Medulla oblongata (tissue), 1 donor: Measurements from ENCODE around the gene KLF3.

Experiments used
- DNase-seq: peaks from one replicate; pipeline ENCODE4 v3.0.0-alpha.2; 2015; ENCODE audit errors: extremely low spot score

The KLF3 gene

DNA sequence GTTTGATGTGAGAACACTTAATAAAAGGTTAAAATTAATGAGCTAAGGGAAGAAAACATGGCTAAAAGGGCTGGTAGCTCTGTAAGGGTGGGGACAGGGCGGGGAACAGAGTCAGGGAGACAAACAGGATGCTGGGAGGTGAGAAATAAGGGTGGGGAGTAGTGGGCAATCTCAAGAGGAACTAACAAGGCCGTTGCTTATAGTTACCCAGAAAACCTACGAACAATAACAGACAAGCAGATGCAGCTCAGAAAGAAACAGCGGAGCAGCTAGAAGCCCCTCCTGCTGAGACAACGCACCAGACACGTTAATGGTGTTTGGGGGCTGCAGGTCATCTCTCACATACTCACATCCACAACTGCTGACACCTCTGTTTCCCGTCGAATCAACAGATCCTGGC is 9.7 kb upstream of the KLF3 start:
- no peak for DNase-seq

DNA sequence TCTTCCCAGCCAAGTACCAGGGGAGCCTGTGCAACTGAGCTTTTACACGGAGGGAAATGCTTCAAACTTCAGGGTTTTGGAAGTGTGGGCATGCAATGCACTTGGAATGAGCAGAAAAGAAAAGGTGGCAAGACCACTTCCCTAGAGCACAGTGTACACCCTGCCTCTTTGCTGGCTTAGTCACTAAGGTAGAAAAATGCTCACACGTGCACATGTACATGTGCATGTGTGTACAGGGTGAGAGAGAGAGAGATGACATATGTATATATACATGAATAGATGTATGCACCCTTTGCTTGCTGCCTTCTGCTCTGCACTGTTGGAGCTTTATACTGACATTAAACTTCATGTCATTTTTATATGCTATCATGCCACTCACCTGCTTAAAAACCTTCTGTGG is 7.9 kb upstream of the KLF3 start:
- DNase-seq, result no peak

DNA sequence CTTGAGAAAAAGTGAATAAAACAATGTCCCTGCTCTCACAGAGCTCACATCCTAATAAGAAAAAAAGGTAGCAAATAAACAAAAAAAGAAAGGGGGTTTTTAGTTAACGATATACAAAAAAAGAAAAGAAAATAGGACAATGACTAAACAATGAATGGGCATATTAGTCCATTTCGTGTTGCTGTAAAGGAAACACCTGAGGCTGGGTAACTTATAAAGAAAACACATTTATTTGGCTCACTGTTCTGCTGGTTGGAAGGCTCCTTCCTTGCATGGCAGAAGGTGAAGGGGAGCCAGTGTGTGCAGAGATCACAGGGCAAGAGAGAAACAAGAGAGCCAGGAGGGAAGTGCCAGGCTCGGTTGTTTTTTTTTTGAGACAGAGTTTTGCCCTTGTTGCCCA is 4.7 kb upstream of the KLF3 start:
- DNase-seq, result no peak

DNA sequence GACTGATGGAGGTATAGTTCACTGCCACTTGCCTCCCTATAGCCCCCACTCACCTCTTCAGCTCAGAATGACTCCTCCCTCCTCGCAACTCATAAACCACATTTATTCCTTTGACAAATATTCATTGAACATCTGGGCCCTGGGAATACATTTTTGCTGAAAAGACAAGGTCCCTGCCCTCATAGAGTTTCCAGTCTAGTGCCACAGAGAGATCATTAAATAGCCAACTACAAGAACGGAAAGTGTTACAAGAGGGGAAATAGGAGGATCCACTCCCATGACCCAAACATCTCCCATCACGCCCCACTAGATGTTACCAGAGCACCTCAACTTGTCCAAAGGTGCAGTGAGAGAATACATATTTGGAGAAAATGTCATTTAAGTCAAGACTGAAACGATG is 3.2 kb upstream of the KLF3 start:
- DNase-seq, result no peak

DNA sequence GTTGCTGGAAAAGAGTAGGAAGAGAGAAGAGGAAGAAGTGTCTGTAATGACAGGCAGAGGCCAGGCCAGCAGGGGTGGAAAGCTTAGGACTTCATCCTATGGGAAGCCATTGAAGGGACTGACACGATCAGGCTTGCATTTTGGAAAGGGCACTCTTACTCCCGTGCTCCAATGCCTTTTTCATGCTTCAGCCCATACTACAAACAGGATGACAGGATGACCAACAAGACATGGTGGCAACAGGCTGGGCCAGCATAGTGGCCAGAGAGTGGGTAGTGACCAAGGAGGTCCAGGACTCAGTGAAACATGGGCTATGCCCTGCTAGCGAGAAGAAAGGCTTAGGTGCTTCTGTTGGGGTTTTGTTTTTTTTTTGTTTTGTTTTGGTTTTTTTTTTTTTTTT is 2.6 kb upstream of the KLF3 start:
- DNase-seq, result no peak

DNA sequence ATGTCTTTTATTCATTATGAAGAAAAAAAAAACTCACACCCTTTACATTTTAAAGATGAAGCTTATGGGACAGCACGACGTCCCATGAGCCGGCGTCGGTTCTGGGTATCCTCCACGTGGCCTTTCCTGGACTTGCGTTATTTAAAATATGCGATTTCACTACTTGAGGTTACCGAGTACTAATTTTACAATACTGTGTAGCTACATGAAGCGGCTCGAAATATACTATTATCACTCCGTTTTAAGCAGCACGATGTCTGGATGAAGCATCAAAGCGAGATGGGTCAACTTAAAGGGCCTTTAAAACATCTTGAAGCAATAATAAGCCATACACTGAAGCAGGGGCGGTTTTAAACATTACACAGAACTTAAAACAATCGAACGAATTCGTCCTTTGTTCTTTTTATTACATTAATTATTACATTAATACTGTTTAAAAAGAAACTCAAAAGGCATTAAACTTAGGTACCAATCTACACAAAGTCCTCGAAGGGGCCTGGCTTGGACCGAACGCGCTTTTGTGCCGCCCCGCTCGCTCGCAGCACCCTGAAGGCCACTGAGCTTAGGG is 1.4 kb upstream of the KLF3 start:
- DNase-seq, result no peak

DNA sequence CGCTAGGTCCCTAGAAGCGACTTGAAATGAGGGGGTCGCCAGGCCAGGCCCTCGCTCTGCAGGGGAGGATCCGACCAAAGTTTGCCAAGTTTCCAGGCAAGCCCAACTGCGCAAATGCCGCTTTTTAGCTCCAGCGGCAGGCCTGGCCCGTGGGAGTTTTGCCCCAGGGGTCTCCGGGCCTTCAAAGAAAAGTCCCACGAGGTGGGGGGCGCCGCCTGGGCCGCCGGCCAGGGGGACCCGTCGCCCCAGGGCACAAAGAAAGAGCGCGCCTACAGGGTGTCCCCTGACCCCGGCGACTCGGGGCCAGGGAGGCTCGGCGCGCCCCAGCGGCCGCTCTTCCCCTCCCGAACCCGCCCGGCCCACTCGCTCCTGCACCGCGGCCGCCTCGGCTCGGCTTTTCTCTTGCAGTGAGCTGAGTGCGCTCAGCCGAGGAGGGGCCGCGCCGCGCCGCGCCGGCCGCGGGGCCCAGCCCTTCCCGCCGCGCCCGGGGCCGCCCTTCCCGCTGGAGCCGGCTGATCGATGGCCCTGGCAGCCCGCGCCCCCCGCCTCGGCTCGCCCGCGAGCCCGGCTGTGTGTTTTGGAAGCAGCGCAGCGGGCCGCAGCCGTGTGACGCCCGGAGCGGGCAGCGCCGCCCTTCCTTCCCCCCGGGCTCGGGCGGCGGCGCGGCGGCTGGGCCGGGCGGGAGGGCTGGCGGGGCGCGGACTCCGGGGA is 754 bp upstream of the KLF3 start:
- no peak for DNase-seq

DNA sequence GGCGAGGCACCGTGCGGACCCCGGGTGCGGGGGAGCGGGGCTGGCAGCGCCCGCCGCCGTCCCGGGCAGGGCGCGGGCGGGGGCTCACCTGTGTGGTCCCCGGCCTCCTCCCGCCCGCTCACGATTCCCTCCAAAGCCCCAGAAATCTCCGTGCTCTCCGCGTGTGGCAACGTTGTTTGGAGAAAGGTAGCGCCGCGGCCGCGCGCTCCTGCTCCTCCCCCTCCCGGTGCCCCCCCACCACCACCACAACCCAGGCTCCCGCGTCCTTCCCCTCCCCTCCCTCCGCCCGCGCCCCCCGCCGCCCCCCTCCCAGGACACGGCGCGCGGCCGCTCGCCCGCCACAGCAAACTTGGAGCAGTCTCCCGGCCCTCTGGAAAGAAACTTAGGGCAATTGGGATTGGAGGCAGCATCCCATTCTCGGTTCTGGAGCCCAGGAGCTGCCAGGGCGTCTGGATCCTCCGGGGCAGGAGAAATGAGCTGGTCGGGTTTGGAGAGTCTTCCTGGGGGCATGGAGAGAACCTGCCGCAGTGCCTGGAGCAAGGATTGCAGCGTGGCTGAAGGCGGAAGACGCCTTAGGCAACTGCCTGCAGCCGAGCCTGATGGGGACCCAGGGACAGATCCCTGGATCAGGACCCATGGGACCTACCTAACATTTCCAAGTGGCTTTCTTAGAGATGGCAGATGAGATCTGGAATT is 855 bp downstream of the KLF3 start:
- DNase-seq, result peak; percentile 72

DNA sequence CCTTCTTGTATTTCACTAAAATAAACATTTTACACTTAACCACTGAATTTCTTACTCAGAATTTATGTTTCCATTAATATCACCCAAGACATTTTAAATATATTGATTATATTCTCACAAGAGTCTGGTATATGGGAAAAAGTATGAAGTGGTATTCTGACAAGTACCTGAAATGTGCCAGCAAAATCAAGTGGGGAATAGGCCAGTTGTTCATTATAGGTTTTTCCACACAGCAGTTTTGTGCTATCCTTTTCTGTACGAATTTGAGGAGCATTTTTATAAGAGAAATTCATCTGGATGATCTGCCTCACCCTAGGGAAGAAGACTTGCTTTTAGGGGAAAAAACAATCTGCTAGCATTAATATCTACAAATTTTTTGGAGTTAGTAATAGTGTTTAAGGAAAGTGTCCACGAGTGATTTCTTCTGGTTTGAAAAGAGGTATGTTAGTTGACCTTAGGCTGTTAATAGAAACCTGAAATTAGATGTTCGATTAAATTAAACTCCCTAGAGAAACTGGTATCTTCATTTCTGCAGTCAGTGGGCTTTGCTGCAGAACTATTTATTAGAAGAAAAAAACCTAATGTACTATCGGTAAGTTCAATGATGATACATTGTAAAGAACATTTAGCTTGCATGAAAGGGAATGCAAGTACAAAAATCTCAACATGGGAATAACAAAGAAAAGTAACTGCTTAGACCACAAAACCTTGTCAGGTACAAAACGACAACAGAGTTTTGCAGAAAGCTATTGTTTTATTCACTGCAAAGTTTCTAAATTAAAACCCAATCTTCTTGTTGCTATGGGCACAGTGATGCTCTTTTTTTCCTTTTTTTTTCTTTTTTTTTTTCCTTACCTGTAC is 1.8 kb downstream of the KLF3 start:
- DNase-seq, result no peak

DNA sequence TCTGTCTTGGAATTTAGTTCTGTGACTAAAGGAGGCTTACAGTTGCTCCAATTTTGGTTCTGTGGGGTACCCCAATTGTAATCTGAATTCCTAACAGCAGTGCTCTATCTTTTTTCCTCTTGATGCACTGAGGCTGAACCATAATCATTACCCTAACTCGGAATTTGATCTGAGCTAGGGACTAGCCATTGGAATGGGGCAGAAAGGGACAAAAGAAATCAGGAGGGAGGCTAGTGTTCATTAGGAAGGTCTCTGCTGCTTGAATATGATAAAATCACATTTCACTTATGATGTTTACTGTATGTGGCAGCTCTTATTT is 2.7 kb downstream of the KLF3 start:
- DNase-seq, result no peak

DNA sequence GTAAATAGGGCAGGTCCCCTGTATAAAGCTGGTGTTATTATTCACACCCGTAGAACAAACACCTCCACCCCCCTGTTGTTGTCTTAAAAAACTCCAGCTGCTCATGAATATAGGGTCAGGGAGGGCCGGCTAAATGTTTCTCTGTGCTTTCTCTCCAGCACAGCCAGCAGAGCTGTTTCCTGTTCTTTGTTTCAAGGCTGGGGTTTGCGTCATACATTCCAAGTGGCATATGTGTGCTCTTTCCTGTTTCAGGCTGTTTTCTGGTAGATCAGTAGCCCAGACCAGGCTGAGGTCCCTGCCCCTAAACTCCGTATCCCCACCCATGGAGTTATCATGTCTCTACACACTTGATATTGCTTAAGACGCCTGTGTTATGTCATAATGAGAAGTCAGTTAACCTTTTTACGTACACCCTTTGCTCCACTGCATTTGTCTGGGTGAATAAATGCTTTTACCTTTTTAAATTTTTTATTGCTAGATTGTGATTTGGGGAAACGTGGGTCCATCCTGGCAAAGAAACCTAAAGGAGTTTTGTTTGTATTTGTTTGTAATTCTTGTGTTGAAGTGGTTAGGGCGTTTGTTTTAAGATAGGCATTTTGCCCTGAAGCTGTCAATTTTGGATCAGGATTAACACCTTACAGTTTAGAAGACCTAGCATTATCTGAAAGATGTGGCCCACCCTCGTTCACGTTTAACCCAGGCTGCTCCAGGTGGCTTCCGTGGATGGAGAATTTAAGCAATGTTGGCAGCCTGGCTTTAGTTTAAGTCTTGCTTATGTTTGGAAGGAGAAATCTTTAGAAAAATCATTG is 3.3 kb downstream of the KLF3 start:
- DNase-seq, result peak; percentile 96

DNA sequence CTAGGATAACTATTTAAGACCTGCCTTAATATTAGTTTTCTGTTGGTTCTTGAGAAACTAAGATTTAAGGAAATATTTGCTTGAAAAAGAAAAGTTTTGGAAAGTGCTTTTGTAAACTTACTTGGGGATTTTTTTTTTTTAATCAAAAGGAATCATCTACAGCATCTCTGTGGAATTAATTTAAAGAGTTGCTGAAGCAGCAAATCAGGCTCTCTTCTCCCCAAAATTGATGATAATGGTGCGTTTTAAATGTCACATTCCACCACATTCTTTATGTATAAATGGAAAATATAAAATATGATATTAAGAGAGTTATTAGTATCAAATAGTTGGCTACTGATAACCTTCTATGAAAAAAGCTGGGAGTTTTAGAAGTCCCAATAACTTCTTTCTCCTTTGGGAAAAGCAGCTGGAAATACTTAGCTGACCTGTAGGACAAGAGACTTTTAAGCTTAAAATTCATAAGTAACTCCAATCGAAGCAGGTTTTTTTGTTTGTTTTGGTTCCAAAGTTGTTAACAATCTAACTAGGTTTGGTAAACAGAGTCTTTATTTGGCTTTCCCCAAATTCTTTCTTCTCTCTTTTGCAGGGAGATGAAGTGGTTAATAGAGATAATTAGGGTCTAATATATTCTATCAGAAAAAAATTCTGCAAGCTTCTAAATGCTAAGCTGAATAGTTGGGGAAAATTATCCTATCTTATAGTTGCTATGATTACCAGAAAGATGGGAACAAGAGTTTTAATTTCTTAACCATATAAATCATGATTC is 4.4 kb downstream of the KLF3 start:
- DNase-seq, result no peak

DNA sequence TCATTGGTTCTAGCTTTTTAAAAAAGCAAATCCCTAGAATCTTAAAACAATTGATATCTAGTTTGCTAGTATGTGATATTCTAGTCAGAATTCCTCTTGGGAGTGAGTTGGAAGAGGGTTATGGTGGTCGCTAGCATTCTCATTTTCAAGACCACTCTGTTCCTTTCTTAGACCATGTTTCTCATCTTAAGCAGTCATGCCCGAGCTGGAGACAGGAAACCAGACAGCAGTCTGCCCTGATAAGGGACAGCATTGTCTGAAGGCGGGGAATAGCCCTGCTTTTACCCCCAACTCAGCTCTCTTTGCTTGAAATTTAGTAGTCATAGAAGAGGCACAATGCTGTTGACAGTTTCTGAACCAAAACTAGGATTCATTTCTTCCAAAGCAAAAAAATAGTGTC is 5.2 kb downstream of the KLF3 start:
- no peak for DNase-seq

DNA sequence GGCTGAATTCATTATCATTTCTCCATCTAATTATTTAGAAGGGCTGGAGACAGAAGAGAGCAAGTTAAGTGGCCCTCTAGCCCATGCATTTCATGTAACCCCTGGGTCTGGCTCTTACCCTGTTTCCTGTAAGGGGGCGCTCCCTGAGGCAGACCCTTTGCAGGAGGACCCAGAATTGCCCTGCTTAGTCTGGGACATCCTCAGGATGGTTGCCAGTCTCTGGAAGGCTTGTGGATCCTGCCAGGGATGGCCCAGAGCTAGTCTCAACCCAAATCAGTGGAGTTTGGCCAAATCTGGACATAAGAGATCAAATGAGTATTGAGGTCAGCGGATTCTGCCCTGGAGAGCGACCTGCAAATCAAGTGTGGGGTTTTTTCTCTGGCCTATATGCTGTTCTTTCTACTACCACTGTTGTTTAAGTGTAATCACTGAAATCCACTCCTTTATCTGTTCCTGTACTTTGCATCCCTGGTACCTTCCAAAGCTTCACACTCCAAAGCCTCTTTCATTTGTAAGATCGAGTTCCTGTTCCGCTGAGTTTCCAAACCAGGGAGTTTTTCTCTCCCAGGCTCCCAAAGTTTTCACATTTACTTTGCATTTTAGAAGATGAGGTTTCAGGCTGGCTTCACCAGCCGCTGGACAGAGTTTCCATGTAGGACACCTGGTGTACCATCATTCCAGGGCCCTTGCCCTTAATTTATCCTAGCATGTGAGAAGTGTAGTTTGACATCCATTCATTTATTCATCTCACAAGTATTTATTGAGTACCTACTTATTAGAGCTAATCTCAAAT is 6.3 kb downstream of the KLF3 start:
- DNase-seq, result no peak

DNA sequence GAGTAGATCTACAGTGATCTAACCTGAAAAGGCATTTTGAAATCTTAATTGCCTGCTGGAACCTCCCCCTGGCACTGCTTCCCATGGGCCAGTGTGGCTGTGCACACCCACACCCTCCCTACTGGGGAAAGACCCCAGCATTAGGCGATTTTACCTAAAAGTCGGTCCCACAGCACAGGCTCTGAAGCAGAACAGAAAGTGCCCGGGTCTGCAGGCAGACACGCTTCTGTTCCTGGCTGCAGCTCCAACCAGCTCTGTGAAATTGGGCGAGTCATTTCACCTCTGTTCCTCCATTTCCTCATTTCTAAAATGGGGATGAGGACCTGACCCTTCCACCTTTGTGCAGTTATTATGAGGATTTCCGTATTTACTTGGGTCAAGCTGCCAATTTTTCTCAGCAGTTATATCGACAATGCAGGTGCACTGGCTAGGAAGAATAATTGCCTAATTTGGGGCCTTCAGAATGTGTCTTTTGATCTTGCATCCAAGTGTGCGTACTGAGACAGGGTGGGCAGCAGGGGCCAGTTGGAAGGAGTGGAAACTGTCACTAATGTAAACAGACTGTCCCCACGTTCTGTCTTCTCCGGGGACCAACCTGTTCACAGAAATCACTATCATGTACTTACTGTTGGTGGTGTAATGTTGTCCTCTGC is 7.1 kb downstream of the KLF3 start:
- no peak for DNase-seq

DNA sequence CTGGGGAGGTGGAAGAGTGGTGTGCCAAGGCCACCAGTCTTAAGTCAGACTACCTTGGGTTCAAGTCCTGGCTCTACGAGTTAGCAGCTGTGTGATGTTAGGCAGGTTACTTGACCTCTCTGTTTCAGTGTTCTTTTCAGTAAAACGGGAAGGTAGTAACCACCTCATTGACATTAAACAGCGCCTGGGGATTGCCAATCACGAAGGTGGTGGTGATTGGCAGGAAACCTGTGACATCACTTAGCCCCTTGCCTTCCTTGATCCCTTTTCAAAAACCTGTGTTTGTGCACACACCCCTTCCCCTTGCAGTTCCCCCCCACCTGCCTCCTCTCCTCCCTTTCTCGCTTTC is 7.6 kb downstream of the KLF3 start:
- DNase-seq, result no peak

DNA sequence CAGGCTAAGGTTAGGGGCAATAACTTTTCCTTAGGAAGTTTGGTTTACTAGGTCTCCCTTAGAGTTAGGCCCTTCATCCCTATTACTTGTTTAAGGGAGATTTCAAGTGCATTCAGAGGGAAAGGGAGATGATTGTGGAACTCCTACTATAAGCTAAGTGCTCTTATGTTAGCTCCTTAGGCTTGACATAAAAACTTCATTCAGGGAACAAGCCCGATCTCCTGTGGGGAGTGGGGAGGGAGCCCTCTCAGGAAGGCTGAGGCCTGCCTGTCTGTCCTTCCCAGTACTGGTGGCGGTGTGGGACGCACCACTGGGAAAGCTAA is 8.0 kb downstream of the KLF3 start:
- DNase-seq, result no peak

DNA sequence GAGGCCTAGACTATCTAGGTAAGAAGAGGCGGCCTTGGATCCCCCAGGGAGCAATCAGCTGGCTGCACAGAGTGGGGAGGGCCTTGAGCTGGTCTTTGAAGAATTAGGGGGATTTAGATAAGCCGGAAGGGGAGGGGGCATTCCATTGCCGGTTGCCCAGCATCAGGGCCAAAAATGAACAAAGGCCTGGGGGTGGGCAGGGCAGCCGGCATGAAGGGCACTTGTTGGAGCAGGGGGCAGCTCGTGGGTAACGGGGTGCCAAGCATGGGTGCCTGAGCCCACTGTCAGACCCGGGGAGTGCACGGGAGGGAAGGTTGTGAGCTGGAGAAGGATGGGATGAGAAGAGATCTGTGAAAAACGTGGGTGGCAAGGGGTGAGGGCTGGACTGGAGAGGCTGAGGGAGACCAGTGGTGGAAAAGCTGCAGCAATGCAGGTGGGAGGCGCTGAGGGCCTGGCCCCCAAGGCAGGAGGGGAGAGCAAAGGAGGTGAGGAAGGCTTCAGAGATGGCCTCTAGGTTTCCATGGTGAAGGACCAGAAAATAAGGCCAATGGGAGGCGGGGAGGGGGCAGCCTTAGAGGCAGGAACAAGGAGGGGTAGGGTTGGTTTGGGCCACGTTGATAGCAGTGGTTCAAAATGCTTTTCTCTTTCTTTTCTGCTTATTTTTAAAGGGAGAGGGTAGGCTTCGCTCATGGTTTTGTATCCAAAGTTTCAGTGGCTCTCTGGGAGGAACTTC is 8.6 kb downstream of the KLF3 start:
- no peak for DNase-seq
